ACC112 (cell line): Measurements from ENCODE around the gene SLC18A2.
"Not testable (repeated sequence)": the region's sequence is repeated elsewhere in the genome, so short reads cannot be mapped to it uniquely, and the experiment has no call there.

ENCODE experiments used
- H2AFZ ChIP-seq: fragments of 200-600 bp; sonication (generic); one replicate; pipeline ENCODE4 v1.6.0; 2017; ENCODE audit warnings: antibody characterized with exemption, low read length; ENCODE audit not compliant: unreplicated experiment
- H3K27ac ChIP-seq: fragments of 200-600 bp; sonication (generic); 2 replicates; pipeline ENCODE4 v1.5.1; 2014; ENCODE audit warnings: low read depth, mild to moderate bottlenecking, antibody characterized with exemption, low read length, moderate library complexity
- H3K27me3 ChIP-seq: fragments of 200-600 bp; sonication (generic); 2 replicates; pipeline ENCODE4 v1.6.1; 2014; ENCODE audit warnings: mild to moderate bottlenecking, antibody characterized with exemption, low read length, moderate library complexity, mixed read lengths; ENCODE audit not compliant: insufficient read depth
- H3K36me3 ChIP-seq: fragments of 200-600 bp; sonication (generic); 2 replicates; pipeline ENCODE4 v1.6.1; 2016; ENCODE audit warnings: mild to moderate bottlenecking, antibody characterized with exemption, low read length, moderate library complexity, mixed read lengths; ENCODE audit not compliant: insufficient read depth
- H3K4me1 ChIP-seq: fragments of 200-600 bp; sonication (generic); one replicate; pipeline ENCODE4 v1.6.1; 2016; ENCODE audit warnings: low read length, mixed read lengths; ENCODE audit not compliant: insufficient read depth, unreplicated experiment, control insufficient read depth
- H3K4me3 ChIP-seq: fragments of 200-600 bp; sonication (generic); 2 replicates; pipeline ENCODE4 v1.5.1; 2014; ENCODE audit warnings: mild to moderate bottlenecking, low read depth, low read length
- H3K79me2 ChIP-seq: fragments of 200-600 bp; sonication (generic); one replicate; pipeline ENCODE4 v1.6.0; 2016; ENCODE audit warnings: low read length; ENCODE audit not compliant: control insufficient read depth, unreplicated experiment, insufficient read depth

The SLC18A2 gene

DNA sequence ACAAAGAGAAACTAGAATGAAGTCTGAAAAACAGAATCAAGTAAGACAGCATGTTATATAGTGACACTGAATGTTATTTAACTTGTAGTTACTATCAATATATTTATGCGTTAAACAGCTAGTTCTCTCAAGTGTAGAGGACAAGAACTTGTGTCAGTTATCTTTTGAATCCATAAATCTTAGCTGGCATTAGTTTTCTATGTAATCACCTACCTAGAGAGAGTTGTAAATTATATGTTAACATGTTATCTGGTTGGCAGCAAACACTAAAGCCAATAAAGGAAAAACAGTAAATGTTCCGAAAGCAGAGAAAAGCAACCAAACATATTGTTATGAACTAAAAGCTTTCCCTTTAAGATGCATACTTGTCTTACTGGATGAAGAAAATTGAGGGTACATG, 36.8 kb downstream of the SLC18A2 start:
- Histone ChIP-seq H3K27ac (no peak overlapping the region), H3K4me1 (no peaks in the 10 kb centered on the region), H3K36me3 (no peaks in the 10 kb centered on the region), H3K27me3 (no peaks in the 10 kb centered on the region), H3K4me3 (no peak overlapping the region), H2AFZ (no peak overlapping the region), H3K79me2 (no peaks in the 10 kb centered on the region)

DNA sequence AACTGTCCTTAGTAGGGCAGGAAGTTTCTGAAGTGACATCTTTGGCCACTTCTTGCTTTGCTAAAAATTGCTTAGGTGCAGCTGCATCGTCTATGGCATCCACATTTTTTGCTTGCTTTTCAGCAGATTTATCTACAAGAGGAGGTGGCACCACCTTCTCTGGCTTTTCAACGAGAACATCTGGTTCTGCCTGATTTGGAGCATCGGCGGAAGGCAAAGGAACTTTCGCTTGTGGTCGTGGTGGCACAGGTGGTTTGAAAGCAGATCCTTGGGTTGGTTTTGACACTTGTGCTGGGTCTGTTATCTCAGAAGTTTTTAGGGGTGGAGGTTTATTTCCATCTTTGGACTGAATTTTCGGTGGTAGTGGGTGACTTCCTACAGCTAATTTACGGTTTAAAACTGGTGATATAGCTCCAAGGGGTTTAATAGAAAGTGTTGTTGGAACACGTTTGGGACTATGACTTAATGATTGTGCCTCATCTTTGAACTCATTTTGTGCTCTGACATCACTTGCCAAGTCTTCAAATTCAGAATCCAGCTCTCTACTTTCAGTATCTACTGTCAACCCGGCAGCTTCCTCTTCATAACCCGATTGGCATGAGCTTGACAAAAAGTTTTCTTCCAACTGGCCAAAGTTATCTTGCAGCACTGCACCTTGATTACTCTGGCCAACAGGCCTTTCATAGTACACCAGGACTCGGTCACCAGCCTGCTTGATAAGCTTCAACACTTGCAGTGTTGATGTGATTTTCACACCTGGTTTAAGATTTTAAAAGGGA, 44.0 kb downstream of the SLC18A2 start:
- H3K27me3 ChIP-seq: no peaks in the 10 kb centered on the region
- peaks cover 17% of the 10 kb centered on the region for H3K36me3 ChIP-seq
- H3K4me3 ChIP-seq: no peak overlapping the region
- H2AFZ ChIP-seq: no peak overlapping the region
- H3K27ac ChIP-seq: no peak overlapping the region
- no peaks in the 10 kb centered on the region for H3K4me1 ChIP-seq
- no peaks in the 10 kb centered on the region for H3K79me2 ChIP-seq

- not testable (repeated sequence) for H3K27ac ChIP-seq, H3K4me3 ChIP-seq, H3K27me3 ChIP-seq, H3K4me1 ChIP-seq, H3K36me3 ChIP-seq, H3K79me2 ChIP-seq, H2AFZ ChIP-seq
Observed at GRCh38 chr10:117290872-117291271, 50.0 kb downstream of the SLC18A2 start.

DNA sequence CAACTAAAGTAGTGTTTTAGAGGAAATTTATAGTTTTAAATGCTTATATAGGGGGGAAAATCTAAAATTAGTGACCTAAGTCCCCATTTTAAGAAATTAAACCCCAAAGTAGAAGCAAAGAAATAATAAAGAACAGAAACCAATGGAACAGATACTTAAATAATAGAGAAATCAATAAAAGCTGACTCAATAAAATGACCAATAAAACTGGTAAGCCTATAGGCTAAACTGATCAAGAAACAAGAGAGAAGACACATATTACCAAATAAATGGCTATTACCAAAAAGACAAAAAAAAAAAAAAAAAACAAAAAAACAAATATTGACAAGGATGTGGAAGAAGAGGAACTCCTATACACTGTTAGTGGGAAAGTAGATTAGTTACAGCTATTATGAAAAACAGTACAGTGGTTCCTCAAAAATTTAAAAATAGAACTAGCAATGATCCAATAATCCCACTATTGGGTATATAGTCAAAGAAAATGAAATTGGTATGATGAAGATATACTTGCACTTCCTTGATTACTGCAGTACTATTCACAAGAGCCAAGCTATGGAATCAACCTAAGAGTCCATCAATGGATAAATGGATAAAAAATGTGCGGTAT, 53.2 kb downstream of the SLC18A2 start:
- Histone ChIP-seq H3K4me1 (no peaks in the 10 kb centered on the region), H3K27me3 (no peaks in the 10 kb centered on the region), H2AFZ (no peak overlapping the region), H3K36me3 (peaks cover 4% of the 10 kb centered on the region; the same call in 1 of the 2 replicates), H3K27ac (no peak overlapping the region), H3K4me3 (no peak overlapping the region), H3K79me2 (peaks cover 7% of the 10 kb centered on the region)

DNA sequence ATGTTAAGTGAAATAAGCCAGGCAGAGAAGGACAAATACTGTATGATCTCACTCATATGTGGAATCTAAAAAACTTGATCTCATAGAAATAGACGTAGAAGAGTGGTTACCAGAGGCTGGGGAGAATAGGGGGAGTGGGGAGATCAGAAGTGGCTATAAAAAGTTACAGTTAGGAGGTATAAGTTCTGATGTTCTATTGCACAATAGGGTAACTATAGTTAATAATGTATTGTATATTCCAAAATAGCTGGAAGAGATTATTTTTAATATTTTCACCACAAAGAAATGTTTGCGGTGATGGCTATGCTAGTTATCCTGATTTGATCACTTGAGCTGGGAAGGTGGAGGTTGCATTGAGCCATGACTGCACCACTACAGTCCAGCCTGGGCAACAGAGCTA, 53.8 kb downstream of the SLC18A2 start:
- H3K27me3 ChIP-seq: no peaks in the 10 kb centered on the region

GRCh38 chr10:117298219-117298618, 57.3 kb downstream of the SLC18A2 start:
- no peaks in the 10 kb centered on the region for H3K36me3 ChIP-seq
- H2AFZ ChIP-seq: no peak overlapping the region
- H3K4me3 ChIP-seq: no peak overlapping the region
- peaks cover 9% of the 10 kb centered on the region for H3K79me2 ChIP-seq
- H3K4me1 ChIP-seq: no peaks in the 10 kb centered on the region
- no peak overlapping the region for H3K27ac ChIP-seq
- no peaks in the 10 kb centered on the region for H3K27me3 ChIP-seq

More for the DNA sequence above, 53.8 kb downstream of the SLC18A2 start:
- no peak overlapping the region for H3K4me3 ChIP-seq
- no peak overlapping the region for H3K27ac ChIP-seq
- H3K36me3 ChIP-seq: no peaks in the 10 kb centered on the region
- H3K79me2 ChIP-seq: peaks cover 8% of the 10 kb centered on the region
- H3K4me1 ChIP-seq: no peaks in the 10 kb centered on the region
- H2AFZ ChIP-seq: no peak overlapping the region

GRCh38 chr10:117299435-117299834, 58.5 kb downstream of the SLC18A2 start:
- no peaks in the 10 kb centered on the region for H3K4me1 ChIP-seq
- no peak overlapping the region for H3K4me3 ChIP-seq
- H3K27ac ChIP-seq: no peak overlapping the region

GRCh38 chr10:117300671-117301070, 59.8 kb downstream of the SLC18A2 start:
- H3K27me3 ChIP-seq: no peaks in the 10 kb centered on the region
- H3K79me2 ChIP-seq: peaks cover 5% of the 10 kb centered on the region
- no peaks in the 10 kb centered on the region for H3K4me1 ChIP-seq
- no peak overlapping the region for H3K27ac ChIP-seq
- no peak overlapping the region for H3K4me3 ChIP-seq
- no peak overlapping the region for H2AFZ ChIP-seq
- H3K36me3 ChIP-seq: peaks cover 4% of the 10 kb centered on the region; the same call in 1 of the 2 replicates

More at GRCh38 chr10:117299435-117299834, 58.5 kb downstream of the SLC18A2 start:
- no peak overlapping the region for H2AFZ ChIP-seq
- H3K79me2 ChIP-seq: peaks cover 5% of the 10 kb centered on the region
- no peaks in the 10 kb centered on the region for H3K36me3 ChIP-seq
- H3K27me3 ChIP-seq: no peaks in the 10 kb centered on the region

GRCh38 chr10:117303451-117303850, 62.5 kb downstream of the SLC18A2 start:
- H3K79me2 ChIP-seq, H3K4me3 ChIP-seq, H3K27ac ChIP-seq, H3K4me1 ChIP-seq, H2AFZ ChIP-seq, H3K27me3 ChIP-seq, H3K36me3 ChIP-seq: not testable (repeated sequence)

DNA sequence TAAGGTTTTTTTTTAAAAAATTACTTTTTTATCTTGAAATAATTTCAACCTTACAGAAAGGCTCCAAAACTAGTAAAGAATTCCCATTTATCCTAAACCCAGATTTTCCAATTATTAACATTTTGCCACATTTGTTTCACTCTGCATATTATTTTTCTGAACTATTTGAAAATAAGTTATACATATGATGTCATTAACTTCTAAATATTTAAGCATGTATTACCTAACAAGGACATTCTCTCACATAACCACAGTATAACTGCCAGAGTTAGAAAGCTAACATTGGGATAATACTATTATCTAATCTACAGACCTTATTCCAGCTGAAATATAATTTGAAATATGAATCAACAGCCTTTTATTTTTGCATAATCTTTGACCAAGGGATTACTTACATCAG, 65.8 kb downstream of the SLC18A2 start:
- no peaks in the 10 kb centered on the region for H3K27me3 ChIP-seq
- no peak overlapping the region for H3K4me3 ChIP-seq
- H3K27ac ChIP-seq: no peak overlapping the region
- peaks cover 8% of the 10 kb centered on the region for H3K36me3 ChIP-seq
- H2AFZ ChIP-seq: no peak overlapping the region
- H3K4me1 ChIP-seq: no peaks in the 10 kb centered on the region
- peaks cover 5% of the 10 kb centered on the region for H3K79me2 ChIP-seq

GRCh38 chr10:117311261-117311660, 70.3 kb downstream of the SLC18A2 start:
- H3K36me3 ChIP-seq: peaks cover 9% of the 10 kb centered on the region; the same call in 1 of the 2 replicates
- H3K4me1 ChIP-seq: no peaks in the 10 kb centered on the region
- H3K4me3 ChIP-seq: no peak overlapping the region
- peaks cover 5% of the 10 kb centered on the region for H3K79me2 ChIP-seq
- H2AFZ ChIP-seq: no peak overlapping the region
- no peaks in the 10 kb centered on the region for H3K27me3 ChIP-seq
- no peak overlapping the region for H3K27ac ChIP-seq
